ENCODE measurements around the gene PRDX6. TPM values are rescaled to one million over a fixed set of nuclear protein-coding genes. Genes with fewer than 3 reads are reported as not detected.
"Not testable (repeated sequence)": the region's sequence is repeated elsewhere in the genome, so short reads cannot be mapped to it uniquely, and the experiment has no call there.

PRDX6 gene
- total RNA-seq, 4 donors from 2014 or later: 150 to 540 (median 469) TPM

GRCh38 chr1:173508541-173508940 lies 31.4 kb downstream of the PRDX6 start:
- no peak for DNase-seq
- H3K27ac ChIP-seq: no peak overlapping the region
- no peak for TF ChIP-seq POLR2A (IDR thresholded peaks at IDR 0.05)
- no peak for TF ChIP-seq POLR2AphosphoS5 (IDR thresholded peaks at IDR 0.05)
- TF ChIP-seq EP300 (IDR thresholded peaks at IDR 0.05; ENCODE audit: low read depth): no peak
- no peak for TF ChIP-seq CTCF (IDR thresholded peaks at IDR 0.05)
- H3K9me3 ChIP-seq: no peaks in the 10 kb centered on the region
- 88 to 100% methylated on average over 2 of the region's 2 CpGs for WGBS, 2 donors (ENCODE audit: low coverage in 1 of 2)
- no peaks in the 10 kb centered on the region for H3K36me3 ChIP-seq
- intact Hi-C loops (cut with DNase I; ENCODE audit: low total_unique reads): no loop called here
- H3K27me3 ChIP-seq: no peaks in the 10 kb centered on the region
- no peak overlapping the region for H3K4me3 ChIP-seq
- H3K4me1 ChIP-seq: peaks cover 0 to 40% (median 6%) of the 10 kb centered on the region in 4 donors
- in situ Hi-C loops (cut with MboI; ENCODE audit: low pct_ligation_motif_present in 1 of 4, low pct_unique_long_range_greater_than_20kb in 1 of 4, low sequenced_read_pairs in 3 of 4): no loop called here

- H3K36me3 ChIP-seq: no peaks in the 10 kb centered on the region
- H3K27ac ChIP-seq: no peak overlapping the region
- no peaks in the 10 kb centered on the region for H3K27me3 ChIP-seq
- in situ Hi-C loops (cut with MboI; ENCODE audit: low pct_ligation_motif_present in 1 of 4, low pct_unique_long_range_greater_than_20kb in 1 of 4, low sequenced_read_pairs in 3 of 4) (no loop called here), intact Hi-C loops (cut with DNase I; ENCODE audit: low total_unique reads) (no loop called here)
- no peak for TF ChIP-seq POLR2AphosphoS5 (IDR thresholded peaks at IDR 0.05)
- TF ChIP-seq CTCF (IDR thresholded peaks at IDR 0.05): no peak
- no peak for TF ChIP-seq POLR2A (IDR thresholded peaks at IDR 0.05)
- TF ChIP-seq EP300 (IDR thresholded peaks at IDR 0.05; ENCODE audit: low read depth): no peak
- 36% methylated on average over 1 of the region's 1 CpG; no CpG with 5 or more reads in 1 of the 2 donors for WGBS, 2 donors (ENCODE audit: low coverage in 1 of 2)
- no peaks in the 10 kb centered on the region for H3K9me3 ChIP-seq
- peaks cover 0 to 37% (median 6%) of the 10 kb centered on the region in 4 donors for H3K4me1 ChIP-seq
- no peak for DNase-seq
- no peak overlapping the region for H3K4me3 ChIP-seq
Observed at GRCh38 chr1:173509797-173510196, 32.7 kb downstream of the PRDX6 start.

- WGBS, 2 donors (ENCODE audit: low coverage in 1 of 2): 89 to 100% methylated on average over 1 of the region's 1 CpG
- H3K4me1 ChIP-seq; H3K36me3 ChIP-seq; intact Hi-C loops (cut with DNase I; ENCODE audit: low total_unique reads); H3K4me3 ChIP-seq; in situ Hi-C loops (cut with MboI; ENCODE audit: low pct_ligation_motif_present in 1 of 4, low pct_unique_long_range_greater_than_20kb in 1 of 4, low sequenced_read_pairs in 3 of 4); H3K27ac ChIP-seq; DNase-seq; H3K27me3 ChIP-seq; H3K9me3 ChIP-seq: not testable (repeated sequence)
Observed at GRCh38 chr1:173514503-173514902, 37.4 kb downstream of the PRDX6 start.

GRCh38 chr1:173520799-173521198 lies 43.7 kb downstream of the PRDX6 start:
- in situ Hi-C loops (cut with MboI; ENCODE audit: low pct_ligation_motif_present in 1 of 4, low pct_unique_long_range_greater_than_20kb in 1 of 4, low sequenced_read_pairs in 3 of 4): no loop called here
- Histone ChIP-seq H3K4me1 (no peaks in the 10 kb centered on the region), H3K4me3 (no peak overlapping the region), H3K27me3 (no peaks in the 10 kb centered on the region), H3K27ac (no peak overlapping the region), H3K36me3 (no peaks in the 10 kb centered on the region), H3K9me3 (no peaks in the 10 kb centered on the region)
- TF ChIP-seq EP300 (IDR thresholded peaks at IDR 0.05; ENCODE audit: low read depth): no peak
- TF ChIP-seq CTCF (IDR thresholded peaks at IDR 0.05): no peak
- TF ChIP-seq POLR2A (IDR thresholded peaks at IDR 0.05): no peak
- no peak for TF ChIP-seq POLR2AphosphoS5 (IDR thresholded peaks at IDR 0.05)
- no peak for DNase-seq
- WGBS, 2 donors (ENCODE audit: low coverage in 1 of 2): 81 to 88% methylated on average over 1 to 2 of the region's 2 CpGs
- intact Hi-C loops (cut with DNase I; ENCODE audit: low total_unique reads): no loop called here

- Histone ChIP-seq H3K27ac (no peak overlapping the region), H3K36me3 (no peaks in the 10 kb centered on the region), H3K27me3 (no peaks in the 10 kb centered on the region), H3K9me3 (no peaks in the 10 kb centered on the region), H3K4me3 (no peak overlapping the region), H3K4me1 (no peaks in the 10 kb centered on the region)
- no peak for TF ChIP-seq CTCF (IDR thresholded peaks at IDR 0.05)
- no peak for TF ChIP-seq EP300 (IDR thresholded peaks at IDR 0.05; ENCODE audit: low read depth)
- no peak for TF ChIP-seq POLR2A (IDR thresholded peaks at IDR 0.05)
- TF ChIP-seq POLR2AphosphoS5 (IDR thresholded peaks at IDR 0.05): no peak
- in situ Hi-C loops (cut with MboI; ENCODE audit: low pct_ligation_motif_present in 1 of 4, low pct_unique_long_range_greater_than_20kb in 1 of 4, low sequenced_read_pairs in 3 of 4): no loop called here
- 97 to 100% methylated on average over 3 of the region's 3 CpGs for WGBS, 2 donors (ENCODE audit: low coverage in 1 of 2)
- intact Hi-C loops (cut with DNase I; ENCODE audit: low total_unique reads): no loop called here
- no peak for DNase-seq
Observed at GRCh38 chr1:173523329-173523728, 46.2 kb downstream of the PRDX6 start.

Data from transverse colon (tissue), 4 donors.